ENCODE data around the gene ZC3H7B. TPM values are rescaled to one million over a fixed set of nuclear protein-coding genes. Genes with fewer than 3 reads are reported as not detected.

The ZC3H7B gene
- total RNA-seq, 1 experiment from 2014 or later = 60.6 TPM

DNA sequence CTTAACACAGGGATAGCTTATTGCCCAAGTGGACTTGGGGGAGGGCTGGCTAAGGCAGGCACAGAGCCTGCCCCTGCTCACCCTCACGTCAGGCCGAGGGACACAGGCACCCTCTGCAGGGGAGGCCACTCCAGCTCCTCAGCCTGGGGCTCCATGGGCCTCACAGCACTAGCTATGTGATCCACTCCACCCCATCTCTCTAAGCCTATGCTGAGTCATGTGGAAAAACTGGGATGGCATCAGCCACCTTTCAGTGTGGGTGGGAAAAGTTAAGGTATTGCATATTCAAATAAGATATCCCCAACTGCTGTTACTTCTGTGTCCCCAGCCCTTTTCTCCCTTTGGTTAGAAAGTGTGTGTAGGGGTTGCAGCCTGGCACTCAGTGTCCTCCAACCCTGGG lies 37.6 kb upstream of the ZC3H7B start:
- Histone ChIP-seq H3K9me3 (no peaks in the 10 kb centered on the region), H3K36me3 (ENCODE audit: control insufficient read depth, insufficient read depth, low read length) (peaks cover 1% of the 10 kb centered on the region), H3K27me3 (replicated peaks; ENCODE audit: control insufficient read depth, insufficient read depth, low read length) (no peaks in the 10 kb centered on the region), H3K4me3 (ENCODE audit: low read depth, low read length) (no peak overlapping the region), H3K4me1 (no peaks in the 10 kb centered on the region)
- Mint-ChIP-seq H3K27me3 (ENCODE audit: insufficient read depth, unreplicated experiment) (no peaks in the 10 kb centered on the region), H3K9me3 (ENCODE audit: unreplicated experiment) (no peaks in the 10 kb centered on the region), H3K4me1 (ENCODE audit: low read depth, unreplicated experiment) (no peaks in the 10 kb centered on the region), H3K4me3 (ENCODE audit: unreplicated experiment) (no peak overlapping the region), H3K27ac (ENCODE audit: unreplicated experiment) (no peak overlapping the region), H3K36me3 (ENCODE audit: insufficient read depth, unreplicated experiment) (peaks cover 57% of the 10 kb centered on the region)
- no peak for DNase-seq
- no peak for TF ChIP-seq CTCF (IDR thresholded peaks at IDR 0.05; ENCODE audit: insufficient read depth in 1 of 2, low read depth in 1 of 2, low read length in 1 of 2, severe bottlenecking in 1 of 2, unreplicated experiment in 1 of 2)
- intact Hi-C loops (cut with micrococcal nuclease; ENCODE audit: unreplicated experiment) = no loop called here
- ChIA-PET CTCF (interaction anchor here (0.6 kb wide), 1 partner anchor 1397 kb away, joined by 3 read pairs; no protein-coding TSS in a partner anchor), POLR2A (no interaction called here)
- no TSS peak for BruUV-seq (replicated peaks)

DNA sequence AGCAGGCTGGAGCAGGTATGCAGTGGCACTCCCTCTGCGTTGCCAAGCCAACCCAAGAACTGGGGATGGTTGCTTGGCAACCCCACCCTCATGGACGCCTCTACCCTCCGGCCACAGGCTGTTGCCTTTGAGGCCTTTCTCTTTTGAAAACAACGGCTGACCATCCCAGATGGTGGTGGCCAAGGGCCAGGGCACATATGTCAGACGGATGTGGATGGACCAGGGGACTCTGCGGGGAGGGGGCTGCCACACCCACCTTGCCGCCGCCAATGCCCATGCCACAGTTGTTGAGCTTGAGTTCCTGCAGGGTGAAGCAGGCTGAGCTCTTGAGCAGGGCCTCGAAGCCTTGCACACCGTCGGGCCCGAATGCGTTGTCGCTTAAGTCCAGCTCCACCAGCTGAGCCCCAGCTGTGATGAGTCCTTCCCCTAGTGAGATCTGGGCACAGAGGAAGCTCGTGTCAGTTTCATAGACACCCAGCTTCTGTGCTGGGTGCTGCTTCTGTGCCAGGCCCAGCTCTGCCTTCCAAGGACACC lies 36.9 kb upstream of the ZC3H7B start:
- Histone ChIP-seq H3K9me3 (no peaks in the 10 kb centered on the region), H3K36me3 (ENCODE audit: control insufficient read depth, insufficient read depth, low read length) (no peaks in the 10 kb centered on the region; the same call in 1 of the 2 replicates), H3K4me1 (no peaks in the 10 kb centered on the region), H3K27me3 (replicated peaks; ENCODE audit: control insufficient read depth, insufficient read depth, low read length) (no peaks in the 10 kb centered on the region), H3K4me3 (ENCODE audit: low read depth, low read length) (no peak overlapping the region)
- peaks cover 65% of the 10 kb centered on the region for H3K36me3 Mint-ChIP-seq (ENCODE audit: insufficient read depth, unreplicated experiment)
- H3K4me3 Mint-ChIP-seq (ENCODE audit: unreplicated experiment) = no peak overlapping the region
- no TSS peak for BruUV-seq (replicated peaks)
- no peak for DNase-seq
- no peaks in the 10 kb centered on the region for H3K4me1 Mint-ChIP-seq (ENCODE audit: low read depth, unreplicated experiment)
- H3K27me3 Mint-ChIP-seq (ENCODE audit: insufficient read depth, unreplicated experiment) = no peaks in the 10 kb centered on the region
- intact Hi-C loops (cut with micrococcal nuclease; ENCODE audit: unreplicated experiment) = no loop called here
- POLR2A ChIA-PET = interaction anchor here (0.6 kb wide), 1 partner anchor 117 kb away, joined by 5 read pairs; the partner anchor contains the start of gene TEF
- TF ChIP-seq CTCF (IDR thresholded peaks at IDR 0.05; ENCODE audit: insufficient read depth in 1 of 2, low read depth in 1 of 2, low read length in 1 of 2, severe bottlenecking in 1 of 2, unreplicated experiment in 1 of 2) = no peak
- no peaks in the 10 kb centered on the region for H3K9me3 Mint-ChIP-seq (ENCODE audit: unreplicated experiment)
- H3K27ac Mint-ChIP-seq (ENCODE audit: unreplicated experiment) = no peak overlapping the region
- CTCF ChIA-PET = interaction anchor here (1.4 kb wide), 1 partner anchor 27 kb away, joined by 4 read pairs; no protein-coding TSS in a partner anchor

GRCh38 chr22:41267958-41268357 lies 33.4 kb upstream of the ZC3H7B start:
- CTCF ChIA-PET = no interaction called here

More at GRCh38 chr22:41267958-41268357, 33.4 kb upstream of the ZC3H7B start:
- Histone ChIP-seq H3K4me3 (ENCODE audit: low read depth, low read length) (no peak overlapping the region), H3K27me3 (replicated peaks; ENCODE audit: control insufficient read depth, insufficient read depth, low read length) (no peaks in the 10 kb centered on the region), H3K36me3 (ENCODE audit: control insufficient read depth, insufficient read depth, low read length) (no peaks in the 10 kb centered on the region; the same call in 1 of the 2 replicates), H3K9me3 (no peaks in the 10 kb centered on the region), H3K4me1 (no peaks in the 10 kb centered on the region)
- no peaks in the 10 kb centered on the region for H3K27me3 Mint-ChIP-seq (ENCODE audit: insufficient read depth, unreplicated experiment)
- H3K4me1 Mint-ChIP-seq (ENCODE audit: low read depth, unreplicated experiment) = no peaks in the 10 kb centered on the region
- POLR2A ChIA-PET = no interaction called here
- no peak overlapping the region for H3K27ac Mint-ChIP-seq (ENCODE audit: unreplicated experiment)
- no peak for DNase-seq
- TF ChIP-seq CTCF (IDR thresholded peaks at IDR 0.05; ENCODE audit: insufficient read depth in 1 of 2, low read depth in 1 of 2, low read length in 1 of 2, severe bottlenecking in 1 of 2, unreplicated experiment in 1 of 2) = no peak
- H3K4me3 Mint-ChIP-seq (ENCODE audit: unreplicated experiment) = no peak overlapping the region
- no peaks in the 10 kb centered on the region for H3K9me3 Mint-ChIP-seq (ENCODE audit: unreplicated experiment)
- intact Hi-C loops (cut with micrococcal nuclease; ENCODE audit: unreplicated experiment) = no loop called here
- peaks cover 85% of the 10 kb centered on the region for H3K36me3 Mint-ChIP-seq (ENCODE audit: insufficient read depth, unreplicated experiment)
- no TSS peak for BruUV-seq (replicated peaks)
